LNCAP (cell line): ENCODE data around the gene TANK.

Source experiments
- CTCF ChIP-seq: fragments of 450-650 bp; IDR thresholded peaks from 2 replicates; pipeline ENCODE4 v1.5.1; 2017; ENCODE audit warnings: mild to moderate bottlenecking

Gene TANK

GRCh38 chr2:161238265-161238559 lies 78.0 kb downstream of the TANK start:
- TF ChIP-seq CTCF: no peak

DNA sequence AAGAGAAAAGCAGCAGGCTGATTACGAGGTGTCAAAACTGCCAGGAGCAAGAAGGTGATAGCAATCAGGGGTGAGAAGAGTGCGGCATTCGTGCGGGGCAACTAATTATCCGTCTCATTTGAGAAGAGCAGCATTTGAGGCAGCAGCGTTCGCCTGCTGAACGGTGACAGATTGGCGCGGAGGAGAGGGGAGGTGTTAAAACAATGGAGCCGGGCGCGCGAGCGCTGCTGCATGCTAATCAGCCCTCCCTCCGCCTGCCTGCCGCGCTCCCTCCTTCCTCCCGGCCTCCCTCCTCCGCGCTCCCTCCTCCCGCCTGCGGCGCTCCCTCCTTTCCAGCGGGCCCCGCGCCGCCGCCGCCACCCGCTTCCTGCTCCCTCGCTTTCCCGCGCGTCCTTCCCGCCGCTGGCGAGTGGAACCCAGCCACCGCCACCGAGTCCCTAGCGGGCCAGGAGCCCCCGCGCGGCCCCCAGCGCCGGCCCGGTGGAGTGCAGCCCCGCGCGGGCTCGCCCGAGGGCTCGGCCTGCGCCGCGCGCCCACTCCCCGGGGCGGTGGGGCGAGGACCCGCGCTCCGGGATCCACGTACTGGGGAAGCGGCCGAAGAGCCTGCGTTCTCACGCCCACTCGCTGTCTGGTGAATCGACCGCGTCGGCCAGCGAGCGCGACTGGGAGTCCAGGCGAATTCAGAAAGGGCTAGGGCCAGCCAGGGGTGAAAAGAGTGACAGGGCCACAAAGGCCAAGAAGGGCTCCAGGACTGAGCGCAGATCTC lies 78.5 kb downstream of the TANK start:
- TF ChIP-seq CTCF: no peak

- no peak for TF ChIP-seq CTCF
These were observed 79.3 kb downstream of the TANK start for GRCh38 chr2:161239326-161240109.

DNA sequence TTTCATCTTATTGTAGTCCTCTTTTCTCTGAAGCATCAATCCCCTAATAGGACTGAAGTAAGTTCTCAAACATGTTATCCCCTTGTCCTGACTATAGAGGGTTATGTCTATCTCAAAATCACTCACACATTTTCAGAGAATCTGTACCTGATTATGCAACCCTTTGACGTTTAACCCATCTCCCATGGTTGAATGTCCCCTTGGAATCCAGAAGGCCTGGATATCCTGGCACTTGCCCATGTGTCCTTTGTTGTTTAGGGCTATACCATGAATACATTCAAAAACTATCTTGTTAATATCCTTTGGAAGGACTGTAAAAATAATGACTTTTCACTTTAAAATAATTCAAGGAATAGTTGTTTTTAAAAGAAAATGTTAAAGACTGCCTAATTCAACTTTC lies 81.7 kb downstream of the TANK start:
- no peak for TF ChIP-seq CTCF

- TF ChIP-seq CTCF: no peak
These were observed 83.1 kb downstream of the TANK start for GRCh38 chr2:161243312-161243711.

DNA sequence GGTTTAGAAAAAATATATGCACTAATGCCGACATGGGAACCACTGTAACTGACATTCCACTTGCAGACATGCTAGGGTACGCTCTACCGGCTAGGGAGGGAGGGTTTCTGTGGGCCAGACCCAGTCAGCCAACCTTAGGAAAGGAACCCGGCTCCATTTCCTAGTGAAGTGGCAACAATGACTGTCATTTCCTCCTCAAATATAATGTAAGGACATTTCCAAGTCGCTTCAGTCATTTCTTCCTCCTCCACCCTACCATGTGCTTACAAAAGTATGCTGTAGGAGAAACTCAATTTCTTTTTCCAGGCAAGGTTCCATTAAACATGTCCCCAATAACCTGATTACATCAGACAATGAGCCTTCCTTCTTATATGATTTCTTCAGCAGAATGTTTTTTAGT lies 83.7 kb downstream of the TANK start:
- no peak for TF ChIP-seq CTCF

DNA sequence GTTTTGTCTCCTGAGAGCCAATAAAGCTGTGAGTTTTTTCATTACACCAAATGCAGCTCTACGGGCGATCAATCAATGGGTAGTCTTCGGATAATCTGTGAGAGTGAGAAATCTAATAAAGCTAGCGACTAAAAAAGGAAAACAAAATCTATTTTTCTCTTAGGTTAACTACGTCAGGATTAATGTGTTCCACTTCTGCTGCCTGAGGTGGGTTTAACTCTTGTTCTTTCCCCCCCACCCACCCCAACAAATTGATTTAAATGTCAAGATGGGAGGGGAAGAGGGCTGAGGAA lies 85.0 kb downstream of the TANK start:
- TF ChIP-seq CTCF: no peak
